HG02588 (cell line): ENCODE measurements around the gene MDK.

Experiments used
- ATAC-seq: cut with Tn5 transposase; IDR thresholded peaks from one replicate; pipeline ENCODE4 v1.9.1; 2021; ENCODE audit warnings: mild to moderate bottlenecking, moderate library complexity; ENCODE audit not compliant: unreplicated experiment

The MDK gene

GRCh38 chr11:46381048-46381818, at the start of gene MDK:
TSS of gene MDK (plus strand) at chr11:46381669. CDS start at chr11:46382058, 389 bp downstream.
- ATAC-seq = peak; percentile 3

DNA sequence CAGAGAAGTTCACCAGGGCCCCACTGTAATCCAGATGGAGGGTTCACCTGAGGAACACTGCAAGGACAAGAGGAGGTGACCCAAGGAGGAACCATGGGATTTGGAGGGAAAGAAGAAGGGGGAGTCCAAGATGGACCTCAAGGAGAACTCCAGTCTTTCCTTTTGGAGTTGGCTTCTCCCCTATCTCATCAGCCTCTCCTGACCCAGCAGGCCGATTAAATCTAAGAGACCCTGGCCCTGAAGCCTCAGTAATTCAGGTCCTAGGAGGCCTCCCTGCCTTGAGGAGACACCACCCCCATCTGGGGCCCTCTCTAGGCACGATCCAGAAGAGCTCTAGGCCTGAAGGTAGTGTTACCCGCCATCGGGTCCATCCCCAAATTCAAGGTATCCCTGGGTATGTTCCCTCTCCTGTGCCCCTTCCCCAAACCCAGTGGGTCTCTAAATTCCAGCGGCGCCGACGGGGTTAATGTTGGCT, 49.3 kb upstream of the MDK start:
- no peak for ATAC-seq

DNA sequence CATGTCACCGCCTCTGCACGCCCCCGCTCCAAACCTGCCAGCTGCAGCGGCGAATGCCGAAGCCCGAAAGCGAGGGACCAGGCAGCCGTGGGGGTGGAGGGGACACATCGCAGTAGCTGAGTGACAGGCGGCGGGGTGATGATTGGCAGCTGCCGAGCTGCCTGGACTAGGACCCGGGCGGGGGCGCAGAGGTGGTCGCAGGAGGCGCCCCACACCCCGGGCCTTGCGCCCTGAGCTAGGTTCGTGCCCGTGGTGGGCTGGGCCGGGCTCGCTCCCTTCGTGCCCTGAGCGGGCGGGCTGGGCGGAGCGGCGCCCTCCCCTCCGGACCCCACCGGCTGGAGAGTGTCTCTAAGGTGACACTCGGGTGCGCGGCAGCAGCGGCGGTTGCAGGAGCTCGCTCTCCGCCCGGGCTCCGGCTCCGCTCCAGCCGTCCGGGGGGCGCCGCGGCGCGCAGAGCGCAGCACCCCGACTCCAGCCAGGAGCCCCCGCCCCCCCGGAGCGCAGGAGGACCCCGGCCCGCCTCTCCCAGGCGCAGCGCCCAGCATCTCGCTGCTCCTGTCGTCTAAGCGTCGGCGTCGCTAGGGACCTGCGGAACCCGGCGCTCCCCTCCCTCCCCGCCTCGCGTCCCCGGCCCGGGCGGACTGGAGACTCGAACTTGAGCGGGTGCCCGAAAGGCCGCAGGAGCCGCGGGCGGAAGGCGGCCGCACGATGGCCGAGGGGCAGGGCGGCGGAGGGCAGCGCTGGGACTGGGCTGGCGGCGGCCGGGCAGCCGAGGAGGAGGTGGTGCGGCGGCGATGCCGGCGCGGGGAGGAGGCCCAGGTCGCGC, 48.7 kb upstream of the MDK start:
- no peak for ATAC-seq

GRCh38 chr11:46333394-46333947, 48.0 kb upstream of the MDK start:
- ATAC-seq = no peak

DNA sequence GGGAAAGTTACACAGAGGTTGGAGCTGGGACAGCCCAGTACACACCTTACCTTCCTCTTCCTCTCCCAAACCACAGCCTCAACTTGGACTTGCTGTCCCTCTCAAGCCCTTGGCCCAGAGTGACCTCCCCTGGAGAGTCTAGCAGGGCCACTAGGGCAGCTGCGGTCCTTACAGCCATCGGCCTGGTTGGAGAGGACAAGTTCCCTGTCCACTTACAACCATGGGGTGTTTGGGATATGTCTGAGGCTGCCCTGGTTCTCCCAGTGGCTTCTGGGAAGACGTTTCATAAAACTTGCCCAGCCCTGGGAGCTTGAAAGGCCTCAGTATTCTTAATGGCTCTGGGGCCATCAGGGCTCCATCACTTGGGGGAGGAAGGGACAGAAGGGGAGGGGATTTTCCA, 47.3 kb upstream of the MDK start:
- no peak for ATAC-seq

DNA sequence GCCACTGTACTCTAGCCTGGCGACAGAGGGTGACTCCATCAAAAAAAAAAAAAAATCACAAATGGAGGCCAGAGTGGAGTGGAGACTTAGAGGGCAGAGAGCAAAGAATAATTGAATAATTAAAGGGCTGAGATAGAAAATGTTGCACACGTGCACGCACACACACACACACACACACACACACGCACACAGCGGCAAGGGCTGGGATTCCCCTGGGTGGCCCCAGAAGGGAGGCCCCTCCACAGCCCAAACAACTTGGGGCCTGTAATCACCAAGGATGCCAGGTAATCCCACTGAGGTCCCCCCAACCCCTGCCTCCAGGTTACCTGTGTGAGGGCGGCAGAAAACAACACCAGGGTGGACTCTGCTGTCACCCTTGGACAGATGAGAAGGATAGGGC, 46.2 kb upstream of the MDK start:
- ATAC-seq = no peak

- ATAC-seq = no peak
These were observed 45.4 kb upstream of the MDK start for GRCh38 chr11:46335890-46336562.

DNA sequence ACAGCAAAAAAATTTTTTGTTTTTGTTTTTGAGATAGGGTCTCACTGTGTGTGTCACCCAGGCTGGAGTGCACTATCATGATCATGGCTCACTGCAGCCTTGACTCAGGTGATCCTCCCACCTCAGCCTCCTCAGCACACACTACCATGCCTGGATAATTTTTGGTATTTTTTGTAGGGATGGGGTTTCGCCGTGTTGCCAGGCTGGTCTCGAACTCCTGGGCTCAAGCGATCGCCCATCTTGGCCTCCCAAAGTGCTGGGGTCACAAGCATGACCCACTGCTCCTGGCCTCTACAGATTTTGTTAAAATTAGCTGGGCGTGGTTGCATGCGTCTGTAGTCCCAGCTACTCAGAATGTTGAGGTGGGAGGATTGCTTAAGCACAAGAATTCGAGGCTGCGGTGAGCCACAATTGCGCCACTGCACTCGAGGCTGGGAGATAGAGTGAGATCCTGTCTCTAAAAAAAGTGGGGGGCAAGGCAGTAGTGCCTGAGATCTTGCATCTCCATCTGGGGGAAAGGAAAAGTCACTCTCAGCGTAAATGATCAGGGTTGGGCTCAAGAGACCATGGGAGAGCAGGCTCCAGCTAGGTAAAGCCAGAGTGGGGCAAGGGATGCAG, 44.8 kb upstream of the MDK start:
- no peak for ATAC-seq

DNA sequence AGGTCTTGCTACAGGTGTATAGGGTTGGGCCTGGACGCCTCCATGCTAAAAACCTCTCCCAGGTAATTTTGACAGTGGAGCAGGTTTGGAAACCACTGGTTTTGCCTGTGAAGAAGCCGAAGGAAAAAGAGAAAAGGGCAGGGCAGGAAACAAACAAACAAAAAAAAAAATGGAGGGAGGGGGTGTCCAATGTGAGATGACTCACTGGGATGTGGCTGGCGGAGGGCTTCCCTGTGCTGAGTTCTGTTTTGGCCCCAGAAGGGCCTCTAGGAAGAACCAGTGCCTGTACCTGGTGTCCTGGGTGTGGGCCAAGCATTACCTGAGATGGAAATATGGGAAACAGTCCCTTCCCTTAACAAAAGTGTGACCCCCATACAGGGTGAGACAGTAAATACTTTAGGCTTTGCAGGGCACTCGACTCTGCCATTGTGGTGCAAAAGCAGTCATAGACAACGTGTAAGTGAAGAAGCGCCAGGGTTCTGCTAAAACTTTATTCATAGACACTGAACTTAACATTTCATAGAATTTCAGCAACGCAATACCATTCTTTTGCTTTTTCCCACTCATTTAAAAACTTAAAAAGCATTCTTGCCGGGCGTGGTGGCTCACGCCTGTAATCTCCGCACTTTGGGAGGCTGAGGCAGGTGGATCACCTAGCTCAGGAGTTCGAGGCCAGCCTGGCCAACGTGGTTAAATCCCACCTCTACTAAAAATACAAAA, 43.7 kb upstream of the MDK start:
- no peak for ATAC-seq

DNA sequence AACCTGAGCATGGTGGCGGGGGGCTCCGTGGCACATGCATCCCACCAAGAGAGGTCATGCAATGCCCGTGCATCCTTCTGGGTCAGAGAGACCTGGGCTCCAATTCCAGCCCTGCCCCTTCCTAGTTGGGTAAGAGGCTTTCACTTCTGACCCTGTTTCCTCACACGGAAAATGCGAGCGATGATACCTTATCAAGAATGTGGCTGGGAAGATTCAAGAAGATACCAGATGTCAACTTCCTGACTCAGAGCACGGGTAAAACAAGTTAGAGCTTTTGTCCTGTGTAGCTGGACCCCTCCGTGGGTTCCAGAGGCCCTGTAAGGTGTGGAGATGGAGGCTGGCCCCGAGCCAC, 42.9 kb upstream of the MDK start:
- no peak for ATAC-seq

GRCh38 chr11:46338988-46339666, 42.3 kb upstream of the MDK start:
- no peak for ATAC-seq

DNA sequence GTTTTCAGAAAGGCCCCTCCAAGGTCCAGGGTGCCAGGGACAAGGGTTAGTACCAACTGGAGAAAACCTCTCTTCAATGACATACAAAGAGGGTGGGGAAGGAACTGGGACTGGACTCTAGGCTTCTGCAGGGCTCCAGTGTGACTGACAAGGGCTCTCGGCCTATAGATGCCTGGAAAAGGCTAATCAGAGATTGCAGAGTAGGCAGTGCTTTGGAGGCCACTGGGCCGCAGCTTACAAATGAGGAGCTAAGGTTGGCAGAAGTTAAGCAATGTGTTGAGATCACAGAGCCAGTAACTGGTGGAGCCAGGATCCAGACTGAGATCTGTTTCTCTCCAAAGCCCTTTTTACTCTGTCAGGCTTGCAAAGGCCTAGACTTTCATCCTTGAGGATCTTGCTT, 41.7 kb upstream of the MDK start:
- no peak for ATAC-seq

- no peak for ATAC-seq
These were observed 40.0 kb upstream of the MDK start for GRCh38 chr11:46341454-46341853.

DNA sequence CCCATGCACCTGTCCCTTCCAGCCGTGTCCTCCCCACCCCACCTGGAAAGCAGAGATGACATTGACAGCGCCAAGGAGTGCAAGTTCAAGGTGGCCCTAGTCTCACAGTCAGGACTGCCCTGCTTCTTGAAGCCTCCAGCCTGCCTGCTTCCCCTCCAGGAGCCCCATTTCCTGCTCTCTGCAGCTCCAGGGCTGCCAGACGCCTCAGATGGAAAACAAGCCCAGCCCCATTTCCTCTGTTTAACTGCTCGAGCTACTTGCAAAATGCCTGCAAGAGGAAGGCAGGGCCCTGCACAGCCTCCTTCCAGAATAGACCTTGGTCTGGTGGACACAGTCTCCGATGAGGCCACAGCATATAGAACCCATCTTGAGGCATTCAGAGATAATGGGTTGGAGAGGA, 39.2 kb upstream of the MDK start:
- no peak for ATAC-seq

DNA sequence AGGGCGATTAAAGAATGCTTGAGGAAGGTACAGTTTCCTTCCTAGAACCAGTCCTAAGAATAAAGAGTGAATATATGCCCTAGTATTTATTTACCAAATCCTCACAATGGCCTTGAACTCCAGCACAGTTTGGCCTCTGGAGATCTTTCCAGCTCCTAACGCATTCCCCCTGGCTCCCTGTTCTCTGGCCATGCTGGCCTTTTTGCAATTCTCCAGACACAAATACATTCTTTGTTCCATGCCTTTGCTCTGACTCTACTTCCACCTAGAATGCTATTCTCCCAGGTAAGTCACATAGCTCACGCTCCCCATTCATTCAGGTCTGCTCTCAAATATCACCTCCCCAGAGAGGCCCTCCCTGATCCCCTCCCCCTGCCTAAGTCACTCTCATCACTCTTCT, 37.9 kb upstream of the MDK start:
- no peak for ATAC-seq

GRCh38 chr11:46345131-46345597, 36.3 kb upstream of the MDK start:
- ATAC-seq = no peak

DNA sequence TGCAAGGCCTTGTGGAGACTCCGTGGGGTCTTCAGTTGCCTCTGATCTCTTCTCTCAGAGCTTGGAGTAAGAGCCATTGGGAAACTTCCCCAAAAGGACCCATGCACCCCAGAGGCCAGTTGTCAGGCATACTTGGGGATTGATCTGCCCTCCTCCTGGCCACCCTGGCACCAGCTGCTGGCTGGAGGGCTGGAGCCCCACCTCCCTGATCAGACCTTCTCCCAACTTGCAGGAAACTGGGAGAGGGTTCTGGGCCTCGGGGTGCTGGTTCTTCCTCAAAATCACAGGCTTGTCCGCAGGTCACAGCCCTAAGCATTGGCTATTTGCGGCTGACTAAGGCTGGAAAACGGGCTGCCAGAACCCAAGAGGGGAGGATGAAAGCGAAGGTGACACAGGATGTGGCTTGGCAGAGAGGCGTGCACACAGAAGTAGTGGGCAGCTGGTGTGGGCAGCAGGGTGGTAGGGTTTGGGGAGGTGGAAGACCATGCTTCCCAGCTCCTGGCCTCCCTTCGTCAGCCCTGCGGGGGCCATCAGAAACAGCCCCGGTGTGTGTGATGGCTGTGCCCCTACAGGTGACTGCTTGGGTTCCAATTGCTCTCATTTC, 35.5 kb upstream of the MDK start:
- no peak for ATAC-seq

DNA sequence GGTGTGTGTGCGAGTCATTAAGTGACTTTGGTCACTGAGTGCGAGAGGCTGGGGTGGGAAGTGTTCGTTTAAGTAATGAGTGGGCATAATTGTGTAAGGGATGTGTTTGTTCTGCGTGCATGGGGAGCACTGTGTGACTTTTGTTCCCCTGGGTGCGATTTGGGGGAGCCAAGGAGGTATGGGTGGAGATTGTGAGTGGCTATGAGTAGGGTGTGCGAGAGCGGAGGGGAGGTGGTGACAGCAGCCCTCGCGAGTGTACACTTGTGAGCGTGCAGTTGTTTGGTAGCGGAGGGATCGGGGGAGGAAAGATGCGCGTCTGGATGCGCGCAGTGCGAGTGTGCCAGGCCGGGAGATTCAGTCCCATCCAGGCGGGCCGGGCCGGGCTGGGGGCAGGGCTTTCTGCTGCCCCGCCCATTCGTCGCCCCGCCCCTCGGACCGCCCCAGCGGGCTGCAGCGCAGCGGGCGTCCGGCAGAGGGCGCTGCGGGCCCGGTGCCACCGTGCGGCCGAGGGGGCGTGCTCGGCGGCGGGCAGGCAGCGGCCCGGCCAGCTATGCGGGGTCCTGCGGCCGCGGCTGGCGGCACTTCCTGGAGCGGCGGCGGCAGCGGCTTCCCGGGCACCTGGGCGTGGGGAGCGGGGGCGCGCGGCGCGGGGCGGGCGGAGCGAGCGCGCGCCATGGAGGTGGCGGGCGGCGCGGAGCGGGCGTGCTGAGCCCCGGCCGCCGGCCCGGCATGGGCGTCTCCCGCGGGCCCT, 34.4 kb upstream of the MDK start, which contains the start of gene DGKZ:
TSS of gene DGKZ (plus strand) at position 578 of the 751 bp plus-strand sequence. CDS start 197 bp downstream, outside the sequence.
- ATAC-seq = peak; percentile 67
